HepG2 (cell line): Measurements from ENCODE around the gene PRPF18. TPM values are rescaled to one million over a fixed set of nuclear protein-coding genes. Genes with fewer than 3 reads are reported as not detected.

Experiments
- ATAC-seq: fragments of 200-7000 bp; cut with Tn5 transposase; 3 replicates; pipeline ENCODE4 v1.9.1; 2020; ENCODE audit warnings: mild to moderate bottlenecking, moderate library complexity
- BruUV-seq: library from RNA; stranded (reverse); fragments of 400-500 nt; replicated peaks from 2 replicates; lab custom pipeline; 2021; lab: Mats Ljungman, UMichigan
- CTCF ChIA-PET: fragments of 300-600 bp; formaldehyde crosslinking; extraction: SDS; loops from one replicate; lab custom pipeline; 2021; ENCODE audit warnings: low total read pairs, inconsistent platforms, low intra/inter-chr PET ratio; lab: Yijun Ruan, JAX
- POLR2A ChIA-PET: fragments of 350-600 bp; sonication (Branson Sonifier 250); formaldehyde crosslinking; loops from one replicate; lab custom pipeline; 2020; ENCODE audit warnings: antibody characterized with exemption, inconsistent platforms; lab: Yijun Ruan, JAX
- DNase-seq: peaks from one replicate; pipeline ENCODE4 v3.0.0-alpha.2; 2015; ENCODE audit warnings: low spot score
- FAIRE-seq: peaks from 3 replicates; lab custom pipeline; 2011; peaks lifted over from hg19 to GRCh38; lab: Jason Lieb, UNC
- H2AFZ ChIP-seq: one replicate; pipeline ENCODE4 v1.6.1; 2011; ENCODE audit warnings: low read length, inconsistent platforms
- H3K27ac ChIP-seq: fragments of 300-600 bp; 3 replicates; pipeline ENCODE4 v1.8.0; 2011; ENCODE audit warnings: mixed run types, mild to moderate bottlenecking, mixed read lengths, low read length, inconsistent platforms; ENCODE audit not compliant: insufficient read depth; ENCODE audit errors: extremely low read length
- H3K27me3 ChIP-seq, 2 experiments: fragments of 200-600 bp in 1 of 2; 2 replicates in 1 of 2; 3 replicates in 1 of 2; pipeline versions ENCODE4 v1.6.0 to v1.8.0; 2011; ENCODE audit warnings: low read length in 2 of 2, mild to moderate bottlenecking in 2 of 2, moderate library complexity in 2 of 2, inconsistent platforms in 1 of 2; ENCODE audit not compliant: insufficient read depth in 2 of 2, control insufficient read depth in 1 of 2
- H3K36me3 ChIP-seq, 2 experiments: fragments of 200-600 bp in 1 of 2; replicated peaks in 1 of 2; 2 replicates in 1 of 2; 3 replicates in 1 of 2; pipeline versions ENCODE4 v1.5.1 to v1.8.0; 2011; ENCODE audit warnings: low read length in 2 of 2, inconsistent platforms in 1 of 2; ENCODE audit not compliant: insufficient read depth in 2 of 2, control insufficient read depth in 1 of 2
- H3K4me1 ChIP-seq: 2 replicates; pipeline ENCODE4 v1.5.1; 2012; ENCODE audit warnings: low read length, inconsistent platforms; ENCODE audit not compliant: insufficient read depth
- H3K4me2 ChIP-seq: 2 replicates; pipeline ENCODE4 v1.6.0; 2011; ENCODE audit warnings: low read depth, low read length, inconsistent platforms
- H3K4me3 ChIP-seq, 3 experiments: fragments of 200-600 bp in 1 of 3; sonication (generic), shearing (Covaris generic) in 1 of 3; replicated peaks in 1 of 3; 2 replicates each; pipeline ENCODE4 v1.5.1; 2011 to 2016; ENCODE audit warnings: low read length in 3 of 3, inconsistent platforms in 2 of 3, low read depth in 2 of 3, mild to moderate bottlenecking in 2 of 3, control low read depth in 1 of 3, mixed read lengths in 1 of 3; ENCODE audit not compliant: insufficient read depth in 1 of 3
- H3K79me2 ChIP-seq: one replicate; pipeline ENCODE4 v1.6.1; 2011; ENCODE audit warnings: low read length, inconsistent platforms; ENCODE audit not compliant: insufficient read depth
- H3K9ac ChIP-seq: 2 replicates; pipeline ENCODE4 v1.6.0; 2011; ENCODE audit warnings: mild to moderate bottlenecking, low read depth, low read length, inconsistent platforms; ENCODE audit not compliant: insufficient read depth
- H3K9me3 ChIP-seq: 2 replicates; pipeline ENCODE4 v1.5.1; 2012; ENCODE audit warnings: mild to moderate bottlenecking, low read length
- H4K20me1 ChIP-seq: 2 replicates; pipeline ENCODE4 v1.6.0; 2011; ENCODE audit warnings: inconsistent platforms, mild to moderate bottlenecking, low read length, moderate library complexity; ENCODE audit not compliant: insufficient read depth
- ATM ChIP-seq: fragments of 450-650 bp; IDR thresholded peaks from 2 replicates; pipeline ENCODE4 v1.7.1; 2017; ENCODE audit warnings: mild to moderate bottlenecking, borderline replicate concordance
- CBX2 ChIP-seq, 2 experiments: fragments of 200-600 bp in 1 of 2; sonication (generic); formaldehyde crosslinking in 1 of 2; IDR thresholded peaks; 2 replicates each; pipeline versions ENCODE4 v1.7.0 to v1.8.1; 2018 to 2022; ENCODE audit warnings: low read depth in 2 of 2, low read length in 1 of 2, mild to moderate bottlenecking in 1 of 2, missing genetic modification reagents in 1 of 2
- ESRRA ChIP-seq: sonication (generic); formaldehyde crosslinking; IDR thresholded peaks from 2 replicates; pipeline ENCODE4 v1.5.1; 2020; ENCODE audit warnings: mild to moderate bottlenecking, low read depth, missing genetic modification reagents
- FOSL2 ChIP-seq: sonication (generic); formaldehyde crosslinking; IDR thresholded peaks from 2 replicates; pipeline ENCODE4 v1.4.0; 2020; ENCODE audit warnings: missing genetic modification reagents
- NFYC ChIP-seq: IDR thresholded peaks from 2 replicates; pipeline ENCODE4 v1.6.1; 2016; ENCODE audit warnings: missing genetic modification reagents, missing compliant biosample characterization
- RBFOX2 ChIP-seq: fragments of 200-400 bp; formaldehyde crosslinking; IDR thresholded peaks from 2 replicates; pipeline ENCODE4 v1.6.1; 2017; ENCODE audit warnings: low read depth, mild to moderate bottlenecking, low read length
- RFXANK ChIP-seq: IDR thresholded peaks from 2 replicates; pipeline ENCODE4 v1.6.1; 2016
- TBX3 ChIP-seq: fragments of 450-650 bp; IDR thresholded peaks from 2 replicates; pipeline ENCODE4 v1.6.1; 2017; ENCODE audit warnings: antibody characterized with exemption, mild to moderate bottlenecking, inconsistent platforms, borderline replicate concordance
- TEAD3 ChIP-seq: optimal IDR thresholded peaks from 2 replicates; pipeline ENCODE3; 2016; ENCODE audit warnings: borderline replicate concordance
- TERF1 ChIP-seq: sonication (generic); formaldehyde crosslinking; IDR thresholded peaks from 2 replicates; pipeline ENCODE4 v1.8.0; 2022; ENCODE audit warnings: mild to moderate bottlenecking, missing genetic modification reagents, moderate library complexity
- ZMYM3 ChIP-seq: sonication (generic); formaldehyde crosslinking; IDR thresholded peaks from 2 replicates; pipeline ENCODE4 v1.5.1; 2020; ENCODE audit warnings: mild to moderate bottlenecking, missing genetic modification reagents
- ZNF407 ChIP-seq: sonication (generic); formaldehyde crosslinking; IDR thresholded peaks from one replicate; pipeline ENCODE4 v1.5.1; 2020; ENCODE audit warnings: mild to moderate bottlenecking, missing genetic modification reagents; ENCODE audit errors: not compliant biosample characterization
- ZNF441 ChIP-seq: sonication (generic); formaldehyde crosslinking; IDR thresholded peaks from 2 replicates; pipeline ENCODE4 v1.7.0; 2021; ENCODE audit warnings: missing genetic modification reagents, borderline replicate concordance
- ZNF546 ChIP-seq: sonication (generic); formaldehyde crosslinking; conservative IDR thresholded peaks from 2 replicates; pipeline ENCODE4 v1.8.1; 2023; ENCODE audit warnings: mild to moderate bottlenecking, missing genetic modification reagents
- WGBS: methylation state at CpG from one replicate; pipeline ENCODE4 v1.1.6; 2017; ENCODE audit warnings: low lambda C conversion rate; 5-methylcytosine and 5-hydroxymethylcytosine counted together
- in situ Hi-C: cut with HindIII; loops from 2 replicates; pipeline ENCODE4 v1.10.0; 2017; ENCODE audit warnings: low pct_unique_long_range_greater_than_20kb; ENCODE audit not compliant: extremely low pct_ligation_motif_present
- intact Hi-C: fragments of 100-400 bp; cut with micrococcal nuclease; formaldehyde crosslinking; loops from one replicate; pipeline ENCODE4 v1.10.0; 2022; ENCODE audit not compliant: unreplicated experiment
- polyA plus RNA-seq, 8 experiments: library from polyadenylated mRNA; depleted of rRNA in 3 of 8; stranded (reverse) in 7 of 8; unstranded in 1 of 8; fragments of >200 nt; fragmentation: Illumina TruSeq in 4 of 8; extraction: Trizol in 4 of 8; gene quantifications; 2 replicates each; pipeline versions ENCODE4 v1.2.1 to v1.2.3, GENCODE V29; 2011 to 2016; ENCODE audit warnings: low read depth in 4 of 8, missing spikeins in 1 of 8, mixed read lengths in 1 of 8; ENCODE audit not compliant: insufficient read depth in 1 of 8
- total RNA-seq, 5 experiments: library from RNA; depleted of rRNA; stranded (reverse); fragments of >200 nt; fragmentation: Illumina TruSeq; extraction: Trizol; gene quantifications; 2 replicates each; pipeline ENCODE4 v1.2.3, GENCODE V29; 2016; ENCODE audit warnings: low read depth in 1 of 5
- TF ChIP-seq, protein P1 (sequence below): sonication (generic); formaldehyde crosslinking; IDR thresholded peaks from 2 replicates; pipeline ENCODE4 v1.9.0; 2022; ENCODE audit warnings: missing genetic modification reagents, mild to moderate bottlenecking, borderline replicate concordance

The PRPF18 gene
- total and polyA plus RNA-seq, 2 of the 13 experiments (the other 11 are each of a cell fraction or from before 2014, with no cell fraction given), result 6.1 to 17.2 TPM

GRCh38 chr10:13624630-13625029 lies 37.9 kb downstream of the PRPF18 start:
- Histone ChIP-seq H3K36me3 (no peaks in the 10 kb centered on the region; a peak in 2 of 5 replicates), H3K4me3 (no peak overlapping the region), H2AFZ (no peak overlapping the region), H3K9me3 (no peaks in the 10 kb centered on the region), H3K27ac (no peak overlapping the region), H4K20me1 (no peaks in the 10 kb centered on the region), H3K9ac (no peak overlapping the region), H3K4me1 (no peaks in the 10 kb centered on the region), H3K4me2 (no peak overlapping the region), H3K79me2 (no peaks in the 10 kb centered on the region), H3K27me3 (no peaks in the 10 kb centered on the region)
- DNase-seq (no peak), ATAC-seq (no peak), FAIRE-seq (no peak)
- intact Hi-C loops, result no loop called here
- BruUV-seq, result no TSS peak
- 100% methylated on average over 1 of the region's 1 CpG for WGBS
- in situ Hi-C loops, result no loop called here
- ChIA-PET CTCF (no interaction called here), POLR2A (no interaction called here)
- TF ChIP-seq FOSL2 (CRISPR knock-in tag), result no peak
- TF ChIP-seq NFYC (CRISPR knock-in tag), result no peak
- TF ChIP-seq ZNF441 (CRISPR knock-in tag), result no peak
- TF ChIP-seq, protein P1, sequence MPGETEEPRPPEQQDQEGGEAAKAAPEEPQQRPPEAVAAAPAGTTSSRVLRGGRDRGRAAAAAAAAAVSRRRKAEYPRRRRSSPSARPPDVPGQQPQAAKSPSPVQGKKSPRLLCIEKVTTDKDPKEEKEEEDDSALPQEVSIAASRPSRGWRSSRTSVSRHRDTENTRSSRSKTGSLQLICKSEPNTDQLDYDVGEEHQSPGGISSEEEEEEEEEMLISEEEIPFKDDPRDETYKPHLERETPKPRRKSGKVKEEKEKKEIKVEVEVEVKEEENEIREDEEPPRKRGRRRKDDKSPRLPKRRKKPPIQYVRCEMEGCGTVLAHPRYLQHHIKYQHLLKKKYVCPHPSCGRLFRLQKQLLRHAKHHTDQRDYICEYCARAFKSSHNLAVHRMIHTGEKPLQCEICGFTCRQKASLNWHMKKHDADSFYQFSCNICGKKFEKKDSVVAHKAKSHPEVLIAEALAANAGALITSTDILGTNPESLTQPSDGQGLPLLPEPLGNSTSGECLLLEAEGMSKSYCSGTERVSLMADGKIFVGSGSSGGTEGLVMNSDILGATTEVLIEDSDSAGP, result no peak
- no peak for TF ChIP-seq TERF1
- TF ChIP-seq ZNF407, result no peak
- no peak for TF ChIP-seq ZNF546 (CRISPR knock-in tag)
- no peak for TF ChIP-seq RFXANK (CRISPR knock-in tag)
- no peak for TF ChIP-seq TEAD3 (CRISPR knock-in tag)
- TF ChIP-seq TBX3, result no peak
- no peak for TF ChIP-seq CBX2 (IDR thresholded peaks at IDR 0.05; ENCODE audit: low read depth, low read length)
- TF ChIP-seq CBX2 (CRISPR knock-in tag; IDR thresholded peaks at IDR 0.05; ENCODE audit: low read depth), result no peak
- TF ChIP-seq ESRRA (CRISPR knock-in tag), result no peak
- TF ChIP-seq ATM, result no peak
- TF ChIP-seq RBFOX2, result no peak
- no peak for TF ChIP-seq ZMYM3 (CRISPR knock-in tag)
